ENCODE data around the gene SCAF11. TPM values are rescaled to one million over a fixed set of nuclear protein-coding genes. Genes with fewer than 3 reads are reported as not detected.
A peak's percentile ranks its signal among the peaks of the same experiment; 100 is the strongest.

Gene SCAF11
- total RNA-seq, 1 experiment from 2014 or later = 75.7 TPM

DNA sequence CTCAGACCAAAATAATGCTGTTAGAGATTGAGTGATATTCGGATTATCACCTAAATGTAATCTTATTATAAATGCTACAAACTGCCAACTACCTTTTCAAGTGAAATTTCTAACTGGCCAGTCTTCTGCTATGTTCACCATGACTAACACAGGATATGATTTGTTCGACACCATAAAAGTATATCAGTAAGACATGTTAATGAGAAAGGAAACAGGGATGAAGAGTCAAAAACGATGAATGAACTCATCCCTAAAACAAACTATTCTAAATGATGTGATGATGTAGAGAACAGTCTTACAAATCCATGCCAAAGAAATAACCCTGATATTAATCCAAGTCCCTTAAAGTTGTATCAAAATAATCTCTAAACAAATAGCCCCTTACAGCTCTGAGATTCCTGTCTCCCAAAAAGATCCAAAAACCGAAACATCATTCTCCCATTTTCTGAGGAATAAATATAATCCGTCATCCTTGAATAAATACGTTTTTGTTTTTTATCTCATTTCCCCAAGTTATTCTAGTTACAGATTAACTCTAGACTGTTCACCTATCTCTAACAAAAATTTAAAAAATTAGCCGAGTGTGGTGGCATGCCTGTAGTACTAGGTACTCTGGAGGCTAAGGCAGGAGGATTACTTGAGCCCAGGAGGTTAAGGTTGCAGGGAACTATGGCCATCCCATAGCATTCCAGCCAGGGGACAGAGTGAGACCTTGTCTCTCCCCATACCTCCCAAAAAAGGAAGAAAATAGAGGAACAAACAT, 9.1 kb downstream of the SCAF11 start:
- TF ChIP-seq, protein P1, sequence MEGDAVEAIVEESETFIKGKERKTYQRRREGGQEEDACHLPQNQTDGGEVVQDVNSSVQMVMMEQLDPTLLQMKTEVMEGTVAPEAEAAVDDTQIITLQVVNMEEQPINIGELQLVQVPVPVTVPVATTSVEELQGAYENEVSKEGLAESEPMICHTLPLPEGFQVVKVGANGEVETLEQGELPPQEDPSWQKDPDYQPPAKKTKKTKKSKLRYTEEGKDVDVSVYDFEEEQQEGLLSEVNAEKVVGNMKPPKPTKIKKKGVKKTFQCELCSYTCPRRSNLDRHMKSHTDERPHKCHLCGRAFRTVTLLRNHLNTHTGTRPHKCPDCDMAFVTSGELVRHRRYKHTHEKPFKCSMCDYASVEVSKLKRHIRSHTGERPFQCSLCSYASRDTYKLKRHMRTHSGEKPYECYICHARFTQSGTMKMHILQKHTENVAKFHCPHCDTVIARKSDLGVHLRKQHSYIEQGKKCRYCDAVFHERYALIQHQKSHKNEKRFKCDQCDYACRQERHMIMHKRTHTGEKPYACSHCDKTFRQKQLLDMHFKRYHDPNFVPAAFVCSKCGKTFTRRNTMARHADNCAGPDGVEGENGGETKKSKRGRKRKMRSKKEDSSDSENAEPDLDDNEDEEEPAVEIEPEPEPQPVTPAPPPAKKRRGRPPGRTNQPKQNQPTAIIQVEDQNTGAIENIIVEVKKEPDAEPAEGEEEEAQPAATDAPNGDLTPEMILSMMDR (conservative IDR thresholded peaks at IDR 0.05; ENCODE audit: low read depth, low read length) = no peak
- TF ChIP-seq EZH2phosphoT487 (IDR thresholded peaks at IDR 0.05; ENCODE audit: borderline replicate concordance, low read length) = no peak
- TF ChIP-seq EZH2 (IDR thresholded peaks at IDR 0.05; ENCODE audit: low read length, unreplicated experiment) = no peak
- peaks cover 100% of the 10 kb centered on the region for H3K79me2 ChIP-seq (ENCODE audit: low read length)
- no TSS peak for BruUV-seq (replicated peaks)
- no peaks in the 10 kb centered on the region for H3K9me2 ChIP-seq (replicated peaks; ENCODE audit: low read length)
- H4K20me1 ChIP-seq (ENCODE audit: low read length) = peaks cover 73% of the 10 kb centered on the region
- DNase-seq (peak; percentile 8), ATAC-seq (peak; percentile 61)
- peak overlapping the region; percentile 9; the same call in 1 of the 2 replicates for H3K4me2 ChIP-seq (ENCODE audit: low read length)
- no peak overlapping the region for H3K9ac ChIP-seq (ENCODE audit: low read length)
- ChIA-PET POLR2A (ENCODE audit: unreplicated experiment) (interaction anchor here (0.6 kb wide), 1 partner anchor 196 kb away, joined by 3 read pairs; no protein-coding TSS in a partner anchor), CTCF (no interaction called here)
- H3K27me3 ChIP-seq (ENCODE audit: low read length) = no peaks in the 10 kb centered on the region
- peaks cover 6% of the 10 kb centered on the region; the same call in 1 of the 2 replicates for H3K4me1 ChIP-seq (ENCODE audit: insufficient read depth, low read length)
- H3K4me3 ChIP-seq (ENCODE audit: low read length) = no peak overlapping the region
- H3F3A ChIP-seq (ENCODE audit: low read length, unreplicated experiment) = no peaks in the 10 kb centered on the region
- H3K9me3 ChIP-seq (ENCODE audit: low read length) = no peaks in the 10 kb centered on the region
- peaks cover 21% of the 10 kb centered on the region for H3K36me3 ChIP-seq (ENCODE audit: low read depth, low read length)
- no peak overlapping the region for H2AFZ ChIP-seq (ENCODE audit: low read length)
- H3K27ac ChIP-seq (ENCODE audit: low read length) = 0 out of 2 replicates have a peak overlapping the region, but pooled peaks have one; percentile 14
- intact Hi-C loops (cut with micrococcal nuclease) = loop anchor here (5.0 kb wide), 1 partner anchor 39 kb away; no protein-coding TSS in a partner anchor

DNA sequence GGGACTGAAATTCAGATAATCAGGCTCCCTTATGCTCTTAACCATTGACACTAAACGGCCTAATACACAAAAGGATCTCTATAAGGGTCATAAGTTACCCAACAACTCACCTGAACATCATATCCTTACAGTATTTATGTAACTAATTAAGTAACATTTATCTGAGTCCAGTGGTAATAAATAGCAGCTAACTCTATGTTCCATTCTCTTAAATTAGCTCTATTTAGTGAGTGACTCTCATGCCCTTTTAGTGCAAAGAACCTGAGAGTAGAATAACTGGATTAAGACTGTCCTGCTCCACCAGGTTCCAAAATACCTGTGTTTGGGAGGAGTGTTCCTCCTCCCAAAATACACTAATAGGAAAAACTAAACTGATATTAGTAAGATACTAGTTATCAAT, 9.8 kb downstream of the SCAF11 start:
- Histone ChIP-seq H3K9me3 (ENCODE audit: low read length) (no peaks in the 10 kb centered on the region), H3K4me2 (ENCODE audit: low read length) (no peak overlapping the region), H4K20me1 (ENCODE audit: low read length) (peaks cover 68% of the 10 kb centered on the region), H2AFZ (ENCODE audit: low read length) (no peak overlapping the region), H3K27ac (ENCODE audit: low read length) (no peak overlapping the region), H3K27me3 (ENCODE audit: low read length) (no peaks in the 10 kb centered on the region), H3K9me2 (replicated peaks; ENCODE audit: low read length) (no peaks in the 10 kb centered on the region), H3K4me1 (ENCODE audit: insufficient read depth, low read length) (peaks cover 6% of the 10 kb centered on the region; the same call in 1 of the 2 replicates), H3K4me3 (ENCODE audit: low read length) (no peak overlapping the region), H3K79me2 (ENCODE audit: low read length) (peaks cover 100% of the 10 kb centered on the region), H3K9ac (ENCODE audit: low read length) (no peak overlapping the region), H3K36me3 (ENCODE audit: low read depth, low read length) (peaks cover 14% of the 10 kb centered on the region), H3F3A (ENCODE audit: low read length, unreplicated experiment) (no peaks in the 10 kb centered on the region)
- no peak for DNase-seq
- ChIA-PET POLR2A (ENCODE audit: unreplicated experiment) (no interaction called here), CTCF (no interaction called here)
- no TSS peak for BruUV-seq (replicated peaks)
- intact Hi-C loops (cut with micrococcal nuclease) = loop anchor here (5.0 kb wide), 1 partner anchor 38 kb away; no protein-coding TSS in a partner anchor
- no peak for ATAC-seq
- TF ChIP-seq EZH2 (IDR thresholded peaks at IDR 0.05; ENCODE audit: low read length, unreplicated experiment) (no peak), EZH2phosphoT487 (IDR thresholded peaks at IDR 0.05; ENCODE audit: borderline replicate concordance, low read length) (no peak)
- TF ChIP-seq, protein P1 (conservative IDR thresholded peaks at IDR 0.05; ENCODE audit: low read depth, low read length) = no peak

DNA sequence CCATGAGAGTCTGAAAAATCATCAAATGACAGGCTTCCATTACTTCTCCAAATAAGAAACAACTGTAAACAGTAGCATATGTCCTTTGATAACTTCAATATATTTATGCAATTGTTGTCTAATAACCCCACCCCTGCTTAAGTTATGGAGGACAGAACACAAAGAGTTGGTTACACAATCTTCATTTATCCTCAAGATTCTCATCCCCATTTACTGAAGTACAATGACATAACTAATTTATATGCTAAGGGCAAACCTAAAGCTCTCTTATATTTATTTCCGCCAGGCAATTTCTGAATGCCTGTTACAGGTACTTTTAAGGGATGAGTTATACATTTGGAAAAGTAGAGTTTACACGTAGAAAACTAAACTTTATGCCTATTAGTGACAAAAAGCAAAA, 12.3 kb downstream of the SCAF11 start:
- TF ChIP-seq EZH2 (IDR thresholded peaks at IDR 0.05; ENCODE audit: low read length, unreplicated experiment) = no peak
- TF ChIP-seq EZH2phosphoT487 (IDR thresholded peaks at IDR 0.05; ENCODE audit: borderline replicate concordance, low read length) = no peak
- TF ChIP-seq, protein P1 (conservative IDR thresholded peaks at IDR 0.05; ENCODE audit: low read depth, low read length) = no peak
- no peak for DNase-seq
- Histone ChIP-seq H3F3A (ENCODE audit: low read length, unreplicated experiment) (no peaks in the 10 kb centered on the region), H3K4me2 (ENCODE audit: low read length) (no peak overlapping the region), H3K4me3 (ENCODE audit: low read length) (no peak overlapping the region), H3K9me2 (replicated peaks; ENCODE audit: low read length) (no peaks in the 10 kb centered on the region), H2AFZ (ENCODE audit: low read length) (no peak overlapping the region), H3K79me2 (ENCODE audit: low read length) (peaks cover 100% of the 10 kb centered on the region), H4K20me1 (ENCODE audit: low read length) (peaks cover 77% of the 10 kb centered on the region), H3K9ac (ENCODE audit: low read length) (no peak overlapping the region), H3K36me3 (ENCODE audit: low read depth, low read length) (peaks cover 22% of the 10 kb centered on the region), H3K27ac (ENCODE audit: low read length) (no peak overlapping the region), H3K9me3 (ENCODE audit: low read length) (no peaks in the 10 kb centered on the region), H3K4me1 (ENCODE audit: insufficient read depth, low read length) (peaks cover 6% of the 10 kb centered on the region; the same call in 1 of the 2 replicates), H3K27me3 (ENCODE audit: low read length) (no peaks in the 10 kb centered on the region)
- POLR2A ChIA-PET (ENCODE audit: unreplicated experiment) = no interaction called here
- no TSS peak for BruUV-seq (replicated peaks)
- CTCF ChIA-PET = no interaction called here
- intact Hi-C loops (cut with micrococcal nuclease) = no loop called here
- no peak for ATAC-seq
